Measurements from ENCODE around the gene F13A1.
A peak's percentile ranks its signal among the peaks of the same experiment; 100 is the strongest.

DNA sequence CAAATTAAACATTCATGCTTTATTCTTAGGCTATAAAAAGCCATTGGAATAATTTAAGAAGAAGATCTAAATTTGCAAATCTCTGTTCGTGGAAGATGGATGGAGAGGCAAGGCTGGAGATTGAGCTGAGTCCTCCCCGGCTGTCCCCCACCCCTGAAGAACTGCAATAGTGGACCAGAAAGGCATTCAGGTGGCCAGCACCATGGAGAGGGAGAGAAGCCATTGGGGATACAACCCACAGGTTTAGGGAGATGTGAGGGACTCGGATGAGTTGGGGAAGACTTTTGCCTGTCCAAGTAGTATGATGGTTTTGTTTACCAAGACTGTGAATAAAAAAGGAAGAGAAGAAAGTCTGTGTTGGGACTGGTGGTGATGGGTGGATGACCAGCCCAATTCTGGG lies 120.8 kb downstream of the F13A1 start:
- TF ChIP-seq TAF1 (IDR thresholded peaks at IDR 0.05; ENCODE audit: borderline replicate concordance, insufficient read depth, low read length) (no peak), POLR2AphosphoS5 (IDR thresholded peaks at IDR 0.05; ENCODE audit: low read depth, low read length) (no peak), SIN3A (IDR thresholded peaks at IDR 0.05; ENCODE audit: borderline replicate concordance, insufficient read depth, low read length) (no peak), FOXP2 (optimal IDR thresholded peaks at IDR 0.05; ENCODE audit: borderline replicate concordance, extremely low read depth, extremely low read length, insufficient read depth) (no peak)
- TF ChIP-seq, protein P1, sequence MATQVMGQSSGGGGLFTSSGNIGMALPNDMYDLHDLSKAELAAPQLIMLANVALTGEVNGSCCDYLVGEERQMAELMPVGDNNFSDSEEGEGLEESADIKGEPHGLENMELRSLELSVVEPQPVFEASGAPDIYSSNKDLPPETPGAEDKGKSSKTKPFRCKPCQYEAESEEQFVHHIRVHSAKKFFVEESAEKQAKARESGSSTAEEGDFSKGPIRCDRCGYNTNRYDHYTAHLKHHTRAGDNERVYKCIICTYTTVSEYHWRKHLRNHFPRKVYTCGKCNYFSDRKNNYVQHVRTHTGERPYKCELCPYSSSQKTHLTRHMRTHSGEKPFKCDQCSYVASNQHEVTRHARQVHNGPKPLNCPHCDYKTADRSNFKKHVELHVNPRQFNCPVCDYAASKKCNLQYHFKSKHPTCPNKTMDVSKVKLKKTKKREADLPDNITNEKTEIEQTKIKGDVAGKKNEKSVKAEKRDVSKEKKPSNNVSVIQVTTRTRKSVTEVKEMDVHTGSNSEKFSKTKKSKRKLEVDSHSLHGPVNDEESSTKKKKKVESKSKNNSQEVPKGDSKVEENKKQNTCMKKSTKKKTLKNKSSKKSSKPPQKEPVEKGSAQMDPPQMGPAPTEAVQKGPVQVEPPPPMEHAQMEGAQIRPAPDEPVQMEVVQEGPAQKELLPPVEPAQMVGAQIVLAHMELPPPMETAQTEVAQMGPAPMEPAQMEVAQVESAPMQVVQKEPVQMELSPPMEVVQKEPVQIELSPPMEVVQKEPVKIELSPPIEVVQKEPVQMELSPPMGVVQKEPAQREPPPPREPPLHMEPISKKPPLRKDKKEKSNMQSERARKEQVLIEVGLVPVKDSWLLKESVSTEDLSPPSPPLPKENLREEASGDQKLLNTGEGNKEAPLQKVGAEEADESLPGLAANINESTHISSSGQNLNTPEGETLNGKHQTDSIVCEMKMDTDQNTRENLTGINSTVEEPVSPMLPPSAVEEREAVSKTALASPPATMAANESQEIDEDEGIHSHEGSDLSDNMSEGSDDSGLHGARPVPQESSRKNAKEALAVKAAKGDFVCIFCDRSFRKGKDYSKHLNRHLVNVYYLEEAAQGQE (IDR thresholded peaks at IDR 0.05; ENCODE audit: insufficient read depth in 1 of 2, low read depth in 2 of 2, low read length in 2 of 2) = peak; percentile 12 to 69; a peak in 1 of 4 replicates
